Breast epithelium (tissue), 3 donors: ENCODE measurements around the gene UFSP1.

ENCODE experiments used
- CTCF ChIP-seq, 3 donors: fragments of 450-650 bp; IDR thresholded peaks; one replicate each; pipeline ENCODE4 v1.5.1; 2016 to 2017; ENCODE audit warnings: antibody characterized with exemption in 3 of 3, mild to moderate bottlenecking in 3 of 3, moderate library complexity in 3 of 3
- POLR2AphosphoS5 ChIP-seq, 3 donors: sonication (generic); formaldehyde crosslinking; IDR thresholded peaks; one replicate each; pipeline ENCODE4 v1.6.1; 2017; ENCODE audit warnings: antibody characterized with exemption in 3 of 3

DNA sequence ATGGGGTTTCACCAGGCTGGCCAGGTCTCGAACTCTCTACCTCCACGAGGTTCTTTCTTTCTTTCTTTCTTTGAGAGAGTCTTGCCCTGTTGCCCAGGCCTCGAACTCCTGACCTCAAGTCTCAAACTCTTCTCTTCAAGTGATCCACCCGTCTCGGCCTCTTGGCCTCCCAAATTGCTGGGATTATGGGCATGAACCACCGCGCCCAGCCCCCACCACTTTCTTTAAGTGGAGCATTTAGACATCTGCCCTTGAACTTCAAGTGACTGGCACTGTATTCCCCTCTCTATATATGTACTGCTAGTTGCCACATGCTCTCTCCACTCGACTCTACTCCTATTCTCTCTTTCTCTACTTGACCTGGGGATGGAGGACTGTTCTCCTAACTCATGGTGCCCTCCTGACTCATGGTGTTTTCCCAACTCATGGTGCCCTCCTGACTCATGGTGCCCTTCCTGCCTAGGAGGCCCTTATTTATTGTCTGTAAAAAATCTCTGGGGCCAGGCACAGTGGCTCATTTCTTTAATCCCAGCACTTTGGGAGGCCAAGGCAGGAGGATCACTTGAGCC is 25.4 kb upstream of the UFSP1 start:
- TF ChIP-seq CTCF (IDR thresholded peaks at IDR 0.05): no peak
- no peak for TF ChIP-seq POLR2AphosphoS5 (IDR thresholded peaks at IDR 0.05)
